WI38 (cell line): ENCODE measurements around the gene C5AR1.
"Not testable (repeated sequence)": the region's sequence is repeated elsewhere in the genome, so short reads cannot be mapped to it uniquely, and the experiment has no call there.

Source experiments
- H3K4me3 ChIP-seq: 2 replicates; pipeline ENCODE4 v1.5.1; 2011; ENCODE audit warnings: low read depth, mild to moderate bottlenecking, control low read depth, low read length
- TF ChIP-seq, protein P1 (sequence below): IDR thresholded peaks from 2 replicates; pipeline ENCODE4 v1.5.1; 2012; ENCODE audit warnings: low read depth, mild to moderate bottlenecking, control low read depth, low read length

Gene C5AR1

DNA sequence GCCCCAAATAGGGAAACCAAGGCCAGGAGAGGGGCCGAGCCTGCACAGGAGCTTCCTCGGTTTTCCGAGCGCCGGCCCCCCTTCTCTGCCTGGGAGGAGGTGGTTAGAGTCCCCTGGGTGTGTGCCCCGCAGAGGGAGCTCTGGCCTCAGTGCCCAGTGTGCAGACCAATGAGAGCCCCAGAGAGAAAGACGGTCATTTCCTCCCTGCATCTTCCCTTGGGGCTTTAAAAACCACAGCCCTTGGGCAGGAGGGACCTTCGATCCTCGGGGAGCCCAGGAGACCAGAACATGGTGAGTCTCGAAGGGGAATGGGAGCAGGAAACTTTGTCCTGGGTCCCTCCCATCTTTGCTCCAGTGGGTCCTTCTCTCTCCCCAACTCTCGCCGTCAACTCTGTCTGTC lies at the start of gene C5AR1:
C5AR1 (plus strand) TSS at position 254 of the 400 bp plus-strand sequence; CDS start at position 289, 35 bp downstream.
- no peak within 1 kb of the TSS for H3K4me3 ChIP-seq
- TF ChIP-seq, protein P1, sequence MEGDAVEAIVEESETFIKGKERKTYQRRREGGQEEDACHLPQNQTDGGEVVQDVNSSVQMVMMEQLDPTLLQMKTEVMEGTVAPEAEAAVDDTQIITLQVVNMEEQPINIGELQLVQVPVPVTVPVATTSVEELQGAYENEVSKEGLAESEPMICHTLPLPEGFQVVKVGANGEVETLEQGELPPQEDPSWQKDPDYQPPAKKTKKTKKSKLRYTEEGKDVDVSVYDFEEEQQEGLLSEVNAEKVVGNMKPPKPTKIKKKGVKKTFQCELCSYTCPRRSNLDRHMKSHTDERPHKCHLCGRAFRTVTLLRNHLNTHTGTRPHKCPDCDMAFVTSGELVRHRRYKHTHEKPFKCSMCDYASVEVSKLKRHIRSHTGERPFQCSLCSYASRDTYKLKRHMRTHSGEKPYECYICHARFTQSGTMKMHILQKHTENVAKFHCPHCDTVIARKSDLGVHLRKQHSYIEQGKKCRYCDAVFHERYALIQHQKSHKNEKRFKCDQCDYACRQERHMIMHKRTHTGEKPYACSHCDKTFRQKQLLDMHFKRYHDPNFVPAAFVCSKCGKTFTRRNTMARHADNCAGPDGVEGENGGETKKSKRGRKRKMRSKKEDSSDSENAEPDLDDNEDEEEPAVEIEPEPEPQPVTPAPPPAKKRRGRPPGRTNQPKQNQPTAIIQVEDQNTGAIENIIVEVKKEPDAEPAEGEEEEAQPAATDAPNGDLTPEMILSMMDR, result no peak

- H3K4me3 ChIP-seq, result no peak overlapping the region
- TF ChIP-seq, protein P1, result no peak
Observed at GRCh38 chr19:47260476-47260875, 49.2 kb upstream of the C5AR1 start.

DNA sequence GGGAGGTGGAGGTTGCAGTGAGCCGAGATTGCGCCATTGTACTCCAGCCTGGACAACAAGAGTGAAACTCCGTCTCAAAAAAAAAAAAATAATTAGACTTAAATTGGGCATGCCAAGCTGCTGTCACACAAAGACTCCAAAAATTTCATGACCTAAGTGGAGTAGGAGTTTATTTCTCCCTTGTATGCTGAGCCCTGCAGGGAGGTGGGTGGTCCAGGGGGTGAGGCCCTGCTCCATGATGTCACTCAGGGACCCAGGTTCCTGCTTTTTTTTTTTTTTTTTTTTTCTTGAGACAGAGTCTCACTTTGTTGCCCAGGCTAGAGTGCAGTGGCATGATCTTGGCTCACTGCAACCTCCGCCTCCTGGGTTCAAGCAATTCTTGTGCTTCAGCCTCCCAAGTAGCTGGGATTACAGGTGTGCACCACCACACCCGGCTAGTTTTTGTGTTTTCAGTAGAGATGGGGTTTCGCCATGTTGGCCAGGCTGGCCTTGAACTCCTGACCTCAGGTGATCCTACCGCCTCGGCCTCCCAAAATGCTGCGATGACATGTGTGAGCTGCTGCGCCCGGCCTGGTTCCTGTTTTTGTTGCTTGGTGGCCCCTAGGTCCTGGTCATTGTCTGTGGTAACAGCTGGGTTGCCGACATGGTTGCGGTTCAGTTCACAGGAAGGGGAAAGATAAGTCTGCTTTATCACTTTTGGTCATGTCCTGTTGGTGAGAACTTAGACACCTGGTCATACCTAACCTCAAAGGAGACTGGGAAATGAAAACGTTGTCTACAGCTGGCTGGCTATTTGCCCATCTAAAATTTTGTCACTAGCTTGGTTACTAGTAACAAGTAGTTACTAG lies 47.5 kb upstream of the C5AR1 start:
- not testable (repeated sequence) for H3K4me3 ChIP-seq

GRCh38 chr19:47264629-47265028 lies 45.0 kb upstream of the C5AR1 start:
- TF ChIP-seq, protein P1, result no peak
- no peak overlapping the region for H3K4me3 ChIP-seq

- TF ChIP-seq, protein P1, result no peak
- no peak overlapping the region for H3K4me3 ChIP-seq
Observed at GRCh38 chr19:47266401-47266941, 43.2 kb upstream of the C5AR1 start.

DNA sequence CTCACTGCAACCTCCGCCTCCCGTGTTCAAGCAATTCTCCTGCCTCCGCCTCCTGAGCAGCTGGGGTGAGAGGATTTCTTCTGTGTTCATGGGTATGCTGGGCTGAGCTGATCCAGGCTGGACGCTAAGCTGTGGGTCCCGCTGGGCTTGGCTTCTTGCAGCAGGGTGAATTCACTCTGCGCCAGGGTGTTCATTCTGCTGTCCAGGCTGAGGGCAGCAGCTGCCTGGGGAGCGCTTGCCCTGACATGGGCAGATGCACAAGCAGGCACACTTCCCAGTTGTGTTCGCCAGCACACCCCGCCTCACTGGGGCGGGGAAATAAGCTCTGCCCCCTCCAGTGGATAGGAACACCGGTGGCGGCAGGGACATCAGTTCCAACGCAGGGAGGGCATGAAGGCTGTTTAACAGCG lies 42.3 kb upstream of the C5AR1 start:
- TF ChIP-seq, protein P1, result no peak
- H3K4me3 ChIP-seq, result no peak overlapping the region

GRCh38 chr19:47268028-47268427 lies 41.6 kb upstream of the C5AR1 start:
- TF ChIP-seq, protein P1, result no peak

More at GRCh38 chr19:47268028-47268427, 41.6 kb upstream of the C5AR1 start:
- no peak overlapping the region for H3K4me3 ChIP-seq
